GM10266 (cell line): Measurements from ENCODE around the gene LRP1-AS.

Source experiments
- DNase-seq: peaks from one replicate; pipeline ENCODE4 v3.0.0; 2012; ENCODE audit errors: extremely low spot score
- CTCF ChIP-seq: IDR thresholded peaks from 2 replicates; pipeline ENCODE4 v1.5.1; 2012; ENCODE audit warnings: mild to moderate bottlenecking, low read depth; ENCODE audit not compliant: control insufficient read depth, insufficient read depth; ENCODE audit errors: missing control alignments

LRP1-AS gene

GRCh38 chr12:57131896-57132744, 15.3 kb downstream of the LRP1-AS start:
- no peak for DNase-seq
- no peak for TF ChIP-seq CTCF

GRCh38 chr12:57130941-57131340, 16.5 kb downstream of the LRP1-AS start:
- no peak for TF ChIP-seq CTCF
- peak; percentile 50 for DNase-seq

- DNase-seq = no peak
Observed at GRCh38 chr12:57129889-57130288, 17.5 kb downstream of the LRP1-AS start.

GRCh38 chr12:57129321-57129842, 18.0 kb downstream of the LRP1-AS start:
- TF ChIP-seq CTCF = no peak
- no peak for DNase-seq

More at GRCh38 chr12:57129889-57130288, 17.5 kb downstream of the LRP1-AS start:
- TF ChIP-seq CTCF = no peak

- no peak for DNase-seq
- no peak for TF ChIP-seq CTCF
Observed at GRCh38 chr12:57128519-57129247, 18.7 kb downstream of the LRP1-AS start.

GRCh38 chr12:57127726-57128518, 19.5 kb downstream of the LRP1-AS start, which contains the start of gene LRP1:
LRP1 (plus strand) TSS chr12:57128483; CDS start chr12:57128965, 482 bp downstream.
- peak; percentile 87 for DNase-seq
- TF ChIP-seq CTCF = no peak
